AG04450 (cell line): Measurements from ENCODE around the gene LPCAT1. TPM values are rescaled to one million over a fixed set of nuclear protein-coding genes. Genes with fewer than 3 reads are reported as not detected.
A peak's percentile ranks its signal among the peaks of the same experiment; 100 is the strongest.

Source experiments
- CTCF ChIA-PET: fragments of 300-600, 350-600 bp; formaldehyde crosslinking; extraction: SDS; loops from one replicate; lab custom pipeline; 2022; ENCODE audit warnings: antibody characterized with exemption, inconsistent platforms; lab: Charles Lee
- POLR2A ChIA-PET: fragments of 350-600 bp; formaldehyde crosslinking; extraction: SDS; loops from one replicate; lab custom pipeline; 2021; ENCODE audit warnings: antibody characterized with exemption, inconsistent platforms; lab: Yijun Ruan, JAX
- DNase-seq: peaks from one replicate; pipeline ENCODE4 v3.0.0-alpha.2; 2011; ENCODE audit warnings: low read depth, low spot score
- H3K27ac ChIP-seq: one replicate; pipeline ENCODE4 v1.5.1; 2012; ENCODE audit warnings: low read depth, low read length, control low read depth
- H3K27me3 ChIP-seq: one replicate; pipeline ENCODE4 v1.6.0; 2012; ENCODE audit warnings: low read length; ENCODE audit not compliant: control insufficient read depth, insufficient read depth
- H3K4me3 ChIP-seq: 2 replicates; pipeline ENCODE4 v1.5.1; 2011; ENCODE audit warnings: mild to moderate bottlenecking, low read depth, low read length, control low read depth
- H3K9me3 ChIP-seq: 2 replicates; pipeline ENCODE4 v1.5.1; 2012; ENCODE audit warnings: low read length; ENCODE audit not compliant: control insufficient read depth, insufficient read depth
- CTCF ChIP-seq: IDR thresholded peaks from 2 replicates; pipeline ENCODE4 v1.5.1; 2011; ENCODE audit warnings: low read depth, low read length, control low read depth, inconsistent platforms
- polyA plus RNA-seq: library from polyadenylated mRNA; depleted of rRNA; stranded (reverse); fragments of >200 nt; gene quantifications from 2 replicates; pipeline ENCODE4 v1.2.3, GENCODE V29; 2011

The LPCAT1 gene
- polyA plus RNA-seq, 1 experiment = 23.4 TPM

- Histone ChIP-seq H3K27ac (no peak overlapping the region), H3K27me3 (no peaks in the 10 kb centered on the region), H3K4me3 (no peak overlapping the region), H3K9me3 (no peaks in the 10 kb centered on the region; the same call in 1 of the 2 replicates)
- ChIA-PET CTCF (no interaction called here), POLR2A (no interaction called here)
- DNase-seq = no peak
- TF ChIP-seq CTCF = no peak
Measured at GRCh38 chr5:1519631-1520210, 4.0 kb downstream of the LPCAT1 start.

- TF ChIP-seq CTCF = no peak
- H3K4me3 ChIP-seq = no peak overlapping the region
- ChIA-PET POLR2A (no interaction called here), CTCF (interaction anchor here (1.0 kb wide), 1 partner anchor 38 kb away, joined by 3 read pairs; no protein-coding TSS in a partner anchor)
- no peaks in the 10 kb centered on the region; the same call in 1 of the 2 replicates for H3K9me3 ChIP-seq
- DNase-seq = no peak
- peak overlapping the region; percentile 2 for H3K27ac ChIP-seq
- H3K27me3 ChIP-seq = no peaks in the 10 kb centered on the region
Measured at GRCh38 chr5:1517838-1518237, 5.9 kb downstream of the LPCAT1 start.

- Histone ChIP-seq H3K4me3 (no peak overlapping the region), H3K27me3 (no peaks in the 10 kb centered on the region), H3K27ac (peak overlapping the region; percentile 92), H3K9me3 (no peaks in the 10 kb centered on the region; the same call in 1 of the 2 replicates)
- ChIA-PET POLR2A (interaction anchor here (0.5 to 1.1 kb wide), 3 partner anchors 28 to 1196 kb away, joined by 3 read pairs; partner anchors contain the start of gene AHRR), CTCF (interaction anchor here (1.0 to 1.1 kb wide), 2 partner anchors 37 to 128 kb away, joined by 3 to 4 read pairs; no protein-coding TSS in a partner anchor)
- no peak for TF ChIP-seq CTCF
- DNase-seq = peak; percentile 65
Measured at GRCh38 chr5:1516615-1517601, 6.9 kb downstream of the LPCAT1 start.

- ChIA-PET CTCF (interaction anchor here (1.1 kb wide), 1 partner anchor 129 kb away, joined by 4 read pairs; no protein-coding TSS in a partner anchor), POLR2A (interaction anchor here (0.5 to 1.1 kb wide), 2 partner anchors 27 to 188 kb away, joined by 3 read pairs; no protein-coding TSS in a partner anchor)
- H3K27me3 ChIP-seq = no peaks in the 10 kb centered on the region
- no peak overlapping the region for H3K4me3 ChIP-seq
- H3K9me3 ChIP-seq = no peaks in the 10 kb centered on the region; the same call in 1 of the 2 replicates
- no peak for DNase-seq
- no peak for TF ChIP-seq CTCF
- peak overlapping the region; percentile 92 for H3K27ac ChIP-seq
Measured at GRCh38 chr5:1515921-1516571, 7.7 kb downstream of the LPCAT1 start.
